IPS DF 6.9 (cell line): Measurements from ENCODE around the gene REEP3.

Experiments used
- DNase-seq: peaks from one replicate; pipeline ENCODE4 v3.0.0-alpha.2; 2013; ENCODE audit warnings: low read depth, low spot score
- H3K27ac ChIP-seq: one replicate; pipeline ENCODE4 v1.5.1; 2013; ENCODE audit warnings: low read length, control low read depth
- H3K27me3 ChIP-seq: 2 replicates; pipeline ENCODE4 v1.6.1; 2013; ENCODE audit warnings: mild to moderate bottlenecking, low read length; ENCODE audit not compliant: control insufficient read depth, insufficient read depth
- H3K36me3 ChIP-seq: 2 replicates; pipeline ENCODE4 v1.6.1; 2013; ENCODE audit warnings: low read length; ENCODE audit not compliant: control insufficient read depth, insufficient read depth
- H3K4me1 ChIP-seq: 2 replicates; pipeline ENCODE4 v1.6.1; 2013; ENCODE audit warnings: low read length; ENCODE audit not compliant: control insufficient read depth, insufficient read depth
- H3K4me3 ChIP-seq: 2 replicates; pipeline ENCODE4 v1.5.1; 2013; ENCODE audit warnings: mild to moderate bottlenecking, low read length
- H3K9me3 ChIP-seq: 2 replicates; pipeline ENCODE4 v1.6.1; 2013; ENCODE audit warnings: low read length, inconsistent platforms; ENCODE audit not compliant: control insufficient read depth, insufficient read depth
- WGBS: extraction: QIAGEN DNeasy Blood & Tissue Kit; methylation state at CpG from one replicate; pipeline ENCODE4 v1.1.7; 2013; ENCODE audit warnings: mixed read lengths, missing lambda C conversion rate; ENCODE audit not compliant: insufficient read length, insufficient coverage; 5-methylcytosine and 5-hydroxymethylcytosine counted together

Gene REEP3

DNA sequence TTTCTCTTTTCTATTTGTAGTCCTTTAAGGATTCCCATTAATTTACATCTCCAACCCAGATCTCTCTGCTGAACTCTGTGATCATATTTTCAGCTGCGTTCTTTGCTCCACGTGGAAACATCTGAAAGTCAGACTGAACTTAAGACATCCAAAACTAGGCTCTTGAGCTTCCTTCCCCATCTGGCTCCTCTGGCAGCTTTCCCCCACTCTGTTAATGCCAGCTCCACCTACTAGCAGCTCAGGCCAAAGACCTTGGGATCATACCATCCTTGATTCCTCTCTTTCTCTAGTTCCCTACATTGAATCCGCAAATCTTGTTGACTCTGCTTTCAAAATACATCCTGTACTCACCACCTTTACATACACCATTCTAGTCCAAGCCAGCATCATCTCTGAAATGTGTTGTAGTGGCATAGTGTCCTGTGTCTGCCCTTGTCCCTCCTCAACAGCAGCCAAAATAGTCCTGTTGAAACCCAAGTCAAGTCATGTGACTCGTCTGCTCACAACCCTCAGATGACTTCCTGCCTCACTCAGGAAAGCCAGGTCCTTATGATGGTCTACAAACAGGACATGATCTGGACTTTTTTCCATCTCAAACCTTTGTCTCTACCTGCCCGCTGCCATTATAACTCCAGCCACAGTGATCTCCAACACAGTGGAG lies 7.0 kb downstream of the REEP3 start:
- Histone ChIP-seq H3K4me1 (no peaks in the 10 kb centered on the region), H3K36me3 (no peaks in the 10 kb centered on the region), H3K4me3 (no peak overlapping the region), H3K27me3 (no peaks in the 10 kb centered on the region), H3K9me3 (no peaks in the 10 kb centered on the region), H3K27ac (no peak overlapping the region)
- no CpG with 5 or more reads among the region's 5 CpGs for WGBS
- no peak for DNase-seq

DNA sequence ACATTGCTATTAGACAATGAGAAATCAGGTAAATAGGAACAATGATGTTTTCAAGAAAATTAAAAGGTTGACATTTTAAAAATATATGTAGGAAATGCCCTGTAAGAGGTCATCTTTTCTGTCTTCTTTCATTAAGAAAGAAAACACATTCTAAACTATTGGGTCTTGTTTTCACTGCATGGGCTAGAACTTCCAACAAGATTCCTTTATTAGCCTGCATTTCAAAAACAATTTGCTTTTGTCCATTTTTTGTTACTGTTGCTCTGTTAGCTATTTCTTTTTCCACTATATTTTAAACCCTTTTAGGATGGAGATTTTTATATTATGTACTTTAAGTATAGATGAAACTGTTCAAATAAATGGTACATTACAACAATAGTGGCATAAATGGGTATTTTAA lies 9.2 kb downstream of the REEP3 start:
- no peaks in the 10 kb centered on the region for H3K4me1 ChIP-seq
- H3K9me3 ChIP-seq = no peaks in the 10 kb centered on the region
- DNase-seq = no peak
- no peak overlapping the region for H3K27ac ChIP-seq
- no peaks in the 10 kb centered on the region for H3K27me3 ChIP-seq
- no peak overlapping the region for H3K4me3 ChIP-seq
- no peaks in the 10 kb centered on the region for H3K36me3 ChIP-seq

DNA sequence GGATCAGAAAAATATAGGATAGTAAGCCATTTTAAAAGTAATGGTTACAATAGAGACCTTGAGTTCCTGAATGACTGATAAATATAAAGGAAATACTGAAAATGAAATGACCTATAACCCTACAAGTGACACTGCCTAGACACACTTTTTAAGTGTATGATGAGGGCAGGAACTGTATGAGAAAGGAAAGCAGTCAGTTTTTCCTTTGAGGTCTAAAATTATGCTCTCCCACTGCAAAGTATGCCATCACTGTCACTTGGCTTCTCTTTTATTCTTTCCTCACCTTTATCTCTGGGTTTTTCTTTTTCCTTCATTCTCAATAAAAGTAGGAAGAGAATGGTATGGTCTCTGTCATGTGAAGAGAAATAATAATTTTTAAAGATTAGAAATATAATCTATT lies 13.5 kb downstream of the REEP3 start:
- no peaks in the 10 kb centered on the region for H3K27me3 ChIP-seq
- DNase-seq = no peak
- no peaks in the 10 kb centered on the region for H3K9me3 ChIP-seq
- no peak overlapping the region for H3K27ac ChIP-seq
- no peaks in the 10 kb centered on the region for H3K4me1 ChIP-seq
- no peaks in the 10 kb centered on the region for H3K36me3 ChIP-seq
- H3K4me3 ChIP-seq = no peak overlapping the region

DNA sequence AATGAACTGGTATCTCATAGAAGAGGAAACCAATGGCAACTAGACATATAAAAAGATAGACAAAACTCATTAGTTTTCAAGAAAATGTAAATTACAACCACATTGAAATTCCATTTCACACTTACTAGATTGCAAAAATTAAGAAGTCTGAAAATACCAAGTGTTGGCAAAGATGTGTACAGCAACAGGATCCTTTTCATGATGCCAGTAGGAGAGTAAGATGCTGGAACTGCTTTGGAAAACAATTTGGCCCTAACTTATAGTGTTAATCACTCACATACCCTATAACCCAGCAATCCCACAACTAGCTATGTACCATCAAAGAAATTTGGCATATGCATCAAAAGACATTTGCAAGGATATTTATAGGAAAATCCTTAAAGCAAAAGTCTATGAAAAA lies 15.5 kb downstream of the REEP3 start:
- Histone ChIP-seq H3K4me1 (no peaks in the 10 kb centered on the region), H3K4me3 (no peak overlapping the region), H3K9me3 (no peaks in the 10 kb centered on the region), H3K27me3 (no peaks in the 10 kb centered on the region), H3K27ac (no peak overlapping the region), H3K36me3 (no peaks in the 10 kb centered on the region)
- no peak for DNase-seq

DNA sequence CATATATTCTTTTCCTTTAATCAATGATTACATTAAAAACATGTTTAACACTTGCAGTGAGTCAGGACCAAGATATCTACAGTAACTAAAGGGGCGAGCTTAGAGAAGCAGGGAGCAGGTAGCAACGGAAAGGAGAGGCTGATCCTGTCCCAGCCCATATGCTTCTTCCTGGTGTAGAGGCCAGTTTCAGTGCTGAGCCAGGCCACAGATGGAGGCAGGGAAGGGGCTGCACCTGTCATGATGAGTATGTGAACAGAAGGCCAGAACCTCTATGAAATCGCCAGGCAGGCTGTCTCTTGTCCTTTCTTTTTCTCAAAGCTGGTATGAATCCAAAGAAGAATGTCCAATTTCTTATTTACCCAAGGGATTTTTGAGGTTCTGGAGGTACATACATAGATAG lies 16.3 kb downstream of the REEP3 start:
- no peak for DNase-seq
- no peaks in the 10 kb centered on the region for H3K36me3 ChIP-seq

DNA sequence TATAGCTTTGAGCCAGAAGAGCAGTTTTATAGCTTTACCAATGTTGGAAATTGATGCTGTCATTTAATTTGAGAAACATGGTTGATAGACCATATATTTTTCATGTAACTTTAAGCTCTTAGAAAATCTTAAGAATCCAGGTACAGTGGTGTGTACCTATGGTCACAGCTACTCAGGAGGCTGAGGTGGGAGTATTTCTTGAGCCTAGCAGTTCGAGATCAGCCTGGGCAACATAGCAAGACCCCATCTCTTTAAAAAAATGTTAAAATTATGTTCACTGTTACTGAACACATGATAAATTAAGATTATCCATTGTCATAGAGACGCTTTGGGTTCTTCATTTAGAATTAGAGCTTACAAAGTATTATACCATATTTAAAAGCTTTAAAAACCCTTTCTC lies 18.2 kb downstream of the REEP3 start:
- Histone ChIP-seq H3K27me3 (no peaks in the 10 kb centered on the region), H3K27ac (no peak overlapping the region), H3K9me3 (no peaks in the 10 kb centered on the region), H3K4me1 (no peaks in the 10 kb centered on the region), H3K36me3 (no peaks in the 10 kb centered on the region), H3K4me3 (no peak overlapping the region)
- no peak for DNase-seq
- WGBS = no CpG with 5 or more reads among the region's 2 CpGs

More for the DNA sequence above, 16.3 kb downstream of the REEP3 start:
- Histone ChIP-seq H3K9me3 (no peaks in the 10 kb centered on the region), H3K4me3 (no peak overlapping the region), H3K27me3 (no peaks in the 10 kb centered on the region), H3K27ac (no peak overlapping the region), H3K4me1 (no peaks in the 10 kb centered on the region)
- WGBS = no CpG with 5 or more reads among the region's 3 CpGs

DNA sequence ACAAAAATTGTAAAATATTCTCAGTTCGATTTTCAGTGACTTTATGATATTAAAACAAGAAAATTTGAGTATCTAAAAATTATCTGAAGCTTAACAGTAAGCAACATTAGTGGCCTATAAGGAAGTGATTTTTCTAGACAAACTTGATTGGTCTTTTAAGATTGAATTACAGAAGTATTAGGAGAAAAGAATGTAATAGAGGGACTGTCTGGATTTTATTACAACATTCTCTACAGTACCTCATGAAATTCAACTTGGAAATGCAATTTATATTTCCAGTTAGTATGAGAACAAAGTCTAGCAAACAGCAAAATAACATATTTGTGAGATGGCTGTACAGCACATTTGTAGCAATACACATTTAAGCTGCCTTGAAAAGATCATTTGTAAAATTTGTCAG lies 18.8 kb downstream of the REEP3 start:
- no CpG with 5 or more reads among the region's 1 CpG for WGBS
- Histone ChIP-seq H3K4me1 (no peaks in the 10 kb centered on the region), H3K27me3 (no peaks in the 10 kb centered on the region), H3K27ac (no peak overlapping the region), H3K9me3 (no peaks in the 10 kb centered on the region), H3K36me3 (no peaks in the 10 kb centered on the region), H3K4me3 (no peak overlapping the region)
- DNase-seq = no peak

DNA sequence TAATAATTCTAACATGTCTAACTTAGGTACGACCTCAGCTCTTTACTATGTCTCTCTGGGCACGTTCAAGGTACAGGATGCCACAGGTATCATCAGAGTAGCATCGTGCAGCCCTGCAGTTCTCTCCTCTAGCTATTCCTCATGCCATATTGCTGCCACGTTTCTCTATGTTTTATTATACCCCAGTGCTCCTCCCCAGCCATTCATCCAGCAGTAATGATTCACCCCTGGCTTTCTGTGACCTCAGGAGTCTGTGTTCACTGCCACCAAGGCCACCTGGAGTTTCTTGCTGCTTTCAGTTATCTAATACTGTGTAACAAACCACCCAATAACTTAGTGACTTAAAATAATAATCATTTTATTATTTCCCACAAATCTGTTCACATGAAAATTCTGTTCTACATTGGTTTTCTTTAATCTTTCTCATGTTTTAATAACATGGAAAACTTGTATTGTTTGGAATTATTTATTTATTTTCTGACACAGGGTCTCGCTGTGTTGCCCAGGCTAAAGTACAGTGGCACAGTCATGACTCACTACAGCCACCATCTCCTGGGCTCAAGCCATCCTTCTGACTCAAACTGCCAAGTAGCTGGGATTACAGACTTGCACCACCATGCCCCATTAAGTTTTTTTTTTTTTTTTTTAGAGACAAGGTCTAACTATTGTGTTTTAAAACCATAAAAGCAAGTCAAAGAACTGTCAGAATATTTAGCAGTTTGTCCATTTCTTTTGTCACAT lies 21.8 kb downstream of the REEP3 start:
- WGBS = no CpG with 5 or more reads among the region's 5 CpGs
- no peaks in the 10 kb centered on the region for H3K36me3 ChIP-seq
- no peaks in the 10 kb centered on the region for H3K27me3 ChIP-seq
- no peak overlapping the region for H3K27ac ChIP-seq
- no peaks in the 10 kb centered on the region for H3K9me3 ChIP-seq
- no peak for DNase-seq
- no peaks in the 10 kb centered on the region for H3K4me1 ChIP-seq
- no peak overlapping the region for H3K4me3 ChIP-seq

DNA sequence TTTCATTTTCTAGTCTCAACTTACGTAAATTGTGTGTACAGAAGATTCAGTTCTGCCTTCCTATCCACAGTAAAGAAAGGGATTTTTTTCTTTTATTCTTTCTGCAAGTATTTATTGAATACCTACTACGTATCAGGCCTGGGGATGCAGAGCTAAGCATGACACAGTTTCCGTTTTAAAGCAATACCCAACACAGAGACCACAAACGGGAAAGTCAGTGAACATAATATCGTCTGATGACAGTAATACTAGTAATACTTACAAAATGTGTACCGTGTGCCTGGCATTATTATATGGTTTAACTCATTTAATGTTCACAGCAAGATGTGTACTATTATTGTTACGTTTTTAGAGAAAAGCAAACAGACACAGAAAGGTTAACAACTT lies 22.4 kb downstream of the REEP3 start:
- Histone ChIP-seq H3K27me3 (no peaks in the 10 kb centered on the region), H3K4me1 (no peaks in the 10 kb centered on the region), H3K4me3 (no peak overlapping the region), H3K27ac (no peak overlapping the region), H3K9me3 (no peaks in the 10 kb centered on the region), H3K36me3 (no peaks in the 10 kb centered on the region)
- DNase-seq = no peak
- WGBS = no CpG with 5 or more reads among the region's 7 CpGs

DNA sequence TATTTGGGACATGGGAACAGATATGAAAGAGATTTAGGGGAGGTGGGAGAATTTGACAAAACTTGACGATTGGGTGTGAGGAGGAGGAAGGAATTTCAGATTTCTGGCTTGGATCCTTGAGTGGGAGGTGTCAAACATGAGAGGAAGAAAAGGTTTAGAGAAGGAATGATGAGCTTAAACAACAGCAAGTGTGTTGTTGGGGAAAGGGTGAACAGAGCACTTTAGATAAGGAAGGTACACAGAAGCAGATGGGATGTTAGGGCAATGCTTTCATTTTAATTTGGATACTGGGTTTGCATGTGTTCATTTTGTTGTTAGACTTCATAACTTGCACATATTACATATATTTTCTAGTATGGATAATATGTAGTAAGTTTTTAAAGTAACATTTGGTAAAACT lies 23.2 kb downstream of the REEP3 start:
- Histone ChIP-seq H3K27me3 (no peaks in the 10 kb centered on the region), H3K4me1 (no peaks in the 10 kb centered on the region), H3K4me3 (no peak overlapping the region), H3K27ac (no peak overlapping the region), H3K36me3 (no peaks in the 10 kb centered on the region), H3K9me3 (no peaks in the 10 kb centered on the region)
- no peak for DNase-seq
- 100% methylated on average over 1 of the region's 1 CpG for WGBS
